K562 (cell line): ENCODE results near the gene UNC5C. TPM values are rescaled to one million over a fixed set of nuclear protein-coding genes. Genes with fewer than 3 reads are reported as not detected.

ENCODE experiments used
- ATAC-seq: fragments of 200-7000 bp; cut with Tn5 transposase; 3 replicates; pipeline ENCODE4 v1.9.1; 2020; ENCODE audit warnings: moderate library complexity
- BruUV-seq: library from RNA; stranded (reverse); fragments of 400-500 nt; replicated peaks from 2 replicates; lab custom pipeline; 2021; lab: Mats Ljungman, UMichigan
- CTCF ChIA-PET: fragments of 300-600 bp; formaldehyde crosslinking; extraction: SDS; loops from one replicate; lab custom pipeline; 2021; ENCODE audit warnings: low intra/inter-chr PET ratio; lab: Yijun Ruan, JAX
- POLR2A ChIA-PET: fragments of 300-600, 350-650 bp; sonication (Branson Sonifier 250); formaldehyde crosslinking; extraction: SDS; loops from one replicate; lab custom pipeline; 2021; ENCODE audit warnings: antibody characterized with exemption, inconsistent platforms; lab: Yijun Ruan, JAX
- DNase-seq, 4 experiments: peaks; one replicate each; pipeline versions ENCODE4 v3.0.0 to v3.0.0-alpha.2; 2011 to 2018; ENCODE audit warnings: low spot score in 3 of 4, mixed read lengths in 3 of 4; ENCODE audit errors: extremely low read depth in 1 of 4
- FAIRE-seq: peaks from 2 replicates; lab custom pipeline; 2011; peaks lifted over from hg19 to GRCh38; lab: Jason Lieb, UNC
- H2AFZ ChIP-seq: 2 replicates; pipeline ENCODE4 v1.6.0; 2011; ENCODE audit warnings: low read depth, low read length, control low read depth, inconsistent platforms
- H3K27ac ChIP-seq: fragments of 200-600 bp; 3 replicates; pipeline ENCODE4 v1.8.0; 2011; ENCODE audit warnings: low read depth, mild to moderate bottlenecking, control low read depth, inconsistent platforms, low read length, moderate library complexity, mixed read lengths; ENCODE audit errors: extremely low read depth
- H3K27me3 ChIP-seq, 2 experiments: fragments of 300-600 bp in 1 of 2; 2 replicates in 1 of 2; 3 replicates in 1 of 2; pipeline versions ENCODE4 v1.6.0 to v1.8.0; 2011; ENCODE audit warnings: inconsistent platforms in 2 of 2, low read length in 2 of 2, mild to moderate bottlenecking in 1 of 2, mixed read lengths in 1 of 2, moderate library complexity in 1 of 2; ENCODE audit not compliant: control insufficient read depth in 2 of 2, insufficient read depth in 2 of 2
- H3K36me3 ChIP-seq: fragments of 300-600 bp; 3 replicates; pipeline ENCODE4 v1.8.0; 2011; ENCODE audit warnings: mild to moderate bottlenecking, low read length, inconsistent platforms; ENCODE audit not compliant: control insufficient read depth, insufficient read depth
- H3K4me1 ChIP-seq, 2 experiments: fragments of 200-600 bp in 1 of 2; replicated peaks in 1 of 2; 2 replicates in 1 of 2; 3 replicates in 1 of 2; pipeline versions ENCODE4 v1.5.1 to v1.8.0; 2011; ENCODE audit warnings: inconsistent platforms in 2 of 2, low read length in 2 of 2, mild to moderate bottlenecking in 1 of 2, mixed read lengths in 1 of 2, moderate library complexity in 1 of 2; ENCODE audit not compliant: control insufficient read depth in 2 of 2, insufficient read depth in 2 of 2
- H3K4me2 ChIP-seq: 2 replicates; pipeline ENCODE4 v1.6.1; 2011; ENCODE audit warnings: low read length, control low read depth, inconsistent platforms, mixed read lengths; ENCODE audit not compliant: insufficient read depth
- H3K4me3 ChIP-seq: fragments of 200-600 bp; sonication (generic), shearing (Covaris generic); 2 replicates; pipeline ENCODE4 v1.5.1; 2016; ENCODE audit warnings: control low read depth, inconsistent platforms
- H3K79me2 ChIP-seq: fragments of 200-600 bp; 3 replicates; pipeline ENCODE4 v1.8.0; 2011; ENCODE audit warnings: low read length, inconsistent platforms; ENCODE audit not compliant: control insufficient read depth, insufficient read depth
- H3K9ac ChIP-seq, 2 experiments: 2 replicates each; pipeline versions ENCODE4 v1.6.0 to v1.6.1; 2011; ENCODE audit warnings: low read depth in 2 of 2, low read length in 2 of 2, control low read depth in 1 of 2, inconsistent platforms in 1 of 2, mild to moderate bottlenecking in 1 of 2, mixed read lengths in 1 of 2; ENCODE audit not compliant: insufficient read depth in 1 of 2
- H3K9me1 ChIP-seq: one replicate; pipeline ENCODE4 v1.6.0; 2011; ENCODE audit warnings: inconsistent platforms, mild to moderate bottlenecking, low read length, moderate library complexity; ENCODE audit not compliant: control insufficient read depth, insufficient read depth
- H3K9me3 ChIP-seq: replicated peaks from 2 replicates; pipeline ENCODE4 v1.5.1; 2011; ENCODE audit warnings: low read depth, low read length, inconsistent platforms; ENCODE audit not compliant: control insufficient read depth, insufficient read depth
- H4K20me1 ChIP-seq: replicated peaks from 2 replicates; pipeline ENCODE4 v1.6.1; 2011; ENCODE audit warnings: low read length, inconsistent platforms, mixed read lengths; ENCODE audit not compliant: control insufficient read depth, insufficient read depth
- CBX5 ChIP-seq: IDR thresholded peaks from 2 replicates; pipeline ENCODE4 v1.6.1; 2014; ENCODE audit warnings: low read depth, borderline replicate concordance
- NR1H2 ChIP-seq: sonication (generic); formaldehyde crosslinking; IDR thresholded peaks from 2 replicates; pipeline ENCODE4 v1.4.0; 2020; ENCODE audit warnings: mild to moderate bottlenecking, missing genetic modification reagents
- RCOR1 ChIP-seq, 2 experiments: IDR thresholded peaks; 2 replicates each; pipeline ENCODE4 v1.6.1; 2012; ENCODE audit warnings: low read depth in 2 of 2, low read length in 2 of 2, borderline replicate concordance in 1 of 2, improper control_type of control experiment in 1 of 2
- SRF ChIP-seq, 2 experiments: fragments of 250-450, 450-650 bp in 1 of 2; sonication (Bioruptor Pico) in 1 of 2; sonication (generic) in 1 of 2; formaldehyde crosslinking; IDR thresholded peaks; 2 replicates each; pipeline versions ENCODE4 v1.5.0 to v1.5.1; 2020 to 2022; ENCODE audit warnings: mild to moderate bottlenecking in 1 of 2, missing genetic modification reagents in 1 of 2
- ZFX ChIP-seq: sonication (generic); formaldehyde crosslinking; IDR thresholded peaks from 2 replicates; pipeline ENCODE4 v1.8.0; 2022; ENCODE audit warnings: mild to moderate bottlenecking, missing genetic modification reagents, moderate library complexity
- ZNF551 ChIP-seq: fragments of 250-450 bp; sonication (Bioruptor Pico); IDR thresholded peaks from 2 replicates; pipeline ENCODE4 v1.5.0; 2021; ENCODE audit warnings: mild to moderate bottlenecking, moderate library complexity
- WGBS: fragments of 100-300 bp; shearing (Covaris generic); methylation state at CpG from one replicate; pipeline ENCODE4 v1.1.6; 2016; ENCODE audit warnings: low coverage, mixed read lengths; ENCODE audit not compliant: insufficient coverage; ENCODE audit errors: missing lambda C conversion rate; 5-methylcytosine and 5-hydroxymethylcytosine counted together
- in situ Hi-C: fragments of 300-500 bp; cut with MboI; formaldehyde crosslinking; loops from 4 replicates; pipeline ENCODE4 v1.15.0; 2018; ENCODE audit warnings: inconsistent platforms, mixed read lengths
- intact Hi-C: fragments of 100-400 bp; cut with micrococcal nuclease; formaldehyde crosslinking; loops from 2 replicates; pipeline ENCODE4 v1.14.2; 2022
- polyA plus RNA-seq, 8 experiments: library from polyadenylated mRNA; depleted of rRNA in 4 of 8; stranded (reverse) in 5 of 8; unstranded in 3 of 8; fragments of >200 nt; fragmentation: Nextera tagmentation in 2 of 8; fragmentation: Illumina TruSeq in 1 of 8; extraction: Ambion mirVana in 2 of 8; extraction: Trizol in 1 of 8; gene quantifications; 2 replicates each; pipeline versions ENCODE4 v1.2.1 to v1.2.3, GENCODE V29; 2011 to 2014; ENCODE audit warnings: inconsistent platforms in 1 of 8, missing spikeins in 1 of 8
- total RNA-seq, 7 experiments: library from RNA; depleted of rRNA in 6 of 7; stranded (reverse); fragments of >200 nt in 6 of 7; fragmentation: Illumina TruSeq in 2 of 7; extraction: Trizol in 2 of 7; gene quantifications; 2 replicates each; pipeline versions ENCODE4 v1.2.1 to v1.2.3, GENCODE V29; 2011 to 2021; ENCODE audit warnings: low replicate concordance in 1 of 7
- TF ChIP-seq, protein P1 (sequence below): fragments of 450-650 bp; IDR thresholded peaks from 2 replicates; pipeline ENCODE4 v1.6.1; 2018; ENCODE audit warnings: mild to moderate bottlenecking, low read depth; ENCODE audit not compliant: partially characterized antibody
- TF ChIP-seq, protein P2 (sequence below): fragments of 450-650 bp; formaldehyde crosslinking; IDR thresholded peaks from 2 replicates; pipeline ENCODE4 v1.4.0; 2020; ENCODE audit warnings: mild to moderate bottlenecking, moderate library complexity
- TF ChIP-seq, protein P3 (sequence below): fragments of 250-450 bp; sonication (Bioruptor Pico); IDR thresholded peaks from 2 replicates; pipeline ENCODE4 v1.4.0; 2020; ENCODE audit warnings: borderline replicate concordance
- TF ChIP-seq, protein P4 (sequence below): IDR thresholded peaks from 2 replicates; pipeline ENCODE4 v1.6.1; 2012; ENCODE audit warnings: low read depth, low read length, improper control_type of control experiment, borderline replicate concordance

UNC5C gene
- total and polyA plus RNA-seq, 9 of the 15 experiments (the other 6 are each of a cell fraction or from before 2014, with no cell fraction given) = under 0.01 to 0.10 (median 0.03) TPM; not detected in 1

DNA sequence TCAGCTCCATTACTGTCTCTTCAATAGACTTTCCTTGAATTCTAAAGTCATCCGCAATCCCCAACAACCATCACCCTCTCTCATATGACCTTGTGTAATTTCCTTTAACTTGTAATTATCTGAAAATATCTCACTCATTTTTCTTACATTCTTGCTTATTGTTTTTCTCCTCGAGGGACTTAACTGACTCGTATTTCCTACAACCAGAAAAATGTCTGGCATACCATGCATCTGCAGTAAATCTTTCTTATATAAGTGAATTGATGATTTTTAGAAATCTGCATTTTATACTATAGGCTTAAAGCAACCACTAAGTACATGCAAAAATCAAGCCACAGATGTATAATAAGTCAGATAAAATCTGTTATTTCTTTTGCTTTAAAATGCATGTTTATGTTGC is 276.7 kb downstream of the UNC5C start:
- Histone ChIP-seq H3K27me3 (no peaks in the 10 kb centered on the region), H3K9me3 (no peaks in the 10 kb centered on the region), H2AFZ (no peak overlapping the region), H3K9me1 (no peaks in the 10 kb centered on the region), H3K4me3 (no peak overlapping the region), H3K27ac (no peak overlapping the region), H3K4me1 (peaks cover 0 to 8% of the 10 kb centered on the region in 2 experiments; a peak in 3 of 5 replicates), H3K36me3 (no peaks in the 10 kb centered on the region), H4K20me1 (no peaks in the 10 kb centered on the region), H3K9ac (no peak overlapping the region), H3K79me2 (no peaks in the 10 kb centered on the region), H3K4me2 (no peak overlapping the region)
- BruUV-seq = no TSS peak
- FAIRE-seq (no peak), ATAC-seq (no peak), DNase-seq (no peak)
- CTCF ChIA-PET = no interaction called here
- intact Hi-C loops = no loop called here
- 58% methylated on average over 3 of the region's 3 CpGs for WGBS
- in situ Hi-C loops = no loop called here
- TF ChIP-seq ZNF551 (no peak), SRF (CRISPR knock-in tag; IDR thresholded peaks at IDR 0.05) (no peak), NR1H2 (no peak), RCOR1 (IDR thresholded peaks at IDR 0.05; ENCODE audit: borderline replicate concordance in 1 of 2, low read depth in 2 of 2, low read length in 2 of 2) (no peak), CBX5 (no peak), ZFX (CRISPR knock-in tag) (no peak)
- TF ChIP-seq, protein P1, sequence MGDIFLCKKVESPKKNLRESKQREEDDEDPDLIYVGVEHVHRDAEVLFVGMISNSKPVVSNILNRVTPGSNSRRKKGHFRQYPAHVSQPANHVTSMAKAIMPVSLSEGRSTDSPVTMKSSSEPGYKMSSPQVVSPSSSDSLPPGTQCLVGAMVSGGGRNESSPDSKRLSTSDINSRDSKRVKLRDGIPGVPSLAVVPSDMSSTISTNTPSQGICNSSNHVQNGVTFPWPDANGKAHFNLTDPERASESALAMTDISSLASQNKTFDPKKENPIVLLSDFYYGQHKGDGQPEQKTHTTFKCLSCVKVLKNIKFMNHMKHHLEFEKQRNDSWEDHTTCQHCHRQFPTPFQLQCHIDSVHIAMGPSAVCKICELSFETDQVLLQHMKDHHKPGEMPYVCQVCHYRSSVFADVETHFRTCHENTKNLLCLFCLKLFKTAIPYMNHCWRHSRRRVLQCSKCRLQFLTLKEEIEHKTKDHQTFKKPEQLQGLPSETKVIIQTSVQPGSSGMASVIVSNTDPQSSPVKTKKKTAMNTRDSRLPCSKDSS = no peak
- TF ChIP-seq, protein P2, sequence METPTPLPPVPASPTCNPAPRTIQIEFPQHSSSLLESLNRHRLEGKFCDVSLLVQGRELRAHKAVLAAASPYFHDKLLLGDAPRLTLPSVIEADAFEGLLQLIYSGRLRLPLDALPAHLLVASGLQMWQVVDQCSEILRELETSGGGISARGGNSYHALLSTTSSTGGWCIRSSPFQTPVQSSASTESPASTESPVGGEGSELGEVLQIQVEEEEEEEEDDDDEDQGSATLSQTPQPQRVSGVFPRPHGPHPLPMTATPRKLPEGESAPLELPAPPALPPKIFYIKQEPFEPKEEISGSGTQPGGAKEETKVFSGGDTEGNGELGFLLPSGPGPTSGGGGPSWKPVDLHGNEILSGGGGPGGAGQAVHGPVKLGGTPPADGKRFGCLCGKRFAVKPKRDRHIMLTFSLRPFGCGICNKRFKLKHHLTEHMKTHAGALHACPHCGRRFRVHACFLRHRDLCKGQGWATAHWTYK = no peak
- TF ChIP-seq, protein P3, sequence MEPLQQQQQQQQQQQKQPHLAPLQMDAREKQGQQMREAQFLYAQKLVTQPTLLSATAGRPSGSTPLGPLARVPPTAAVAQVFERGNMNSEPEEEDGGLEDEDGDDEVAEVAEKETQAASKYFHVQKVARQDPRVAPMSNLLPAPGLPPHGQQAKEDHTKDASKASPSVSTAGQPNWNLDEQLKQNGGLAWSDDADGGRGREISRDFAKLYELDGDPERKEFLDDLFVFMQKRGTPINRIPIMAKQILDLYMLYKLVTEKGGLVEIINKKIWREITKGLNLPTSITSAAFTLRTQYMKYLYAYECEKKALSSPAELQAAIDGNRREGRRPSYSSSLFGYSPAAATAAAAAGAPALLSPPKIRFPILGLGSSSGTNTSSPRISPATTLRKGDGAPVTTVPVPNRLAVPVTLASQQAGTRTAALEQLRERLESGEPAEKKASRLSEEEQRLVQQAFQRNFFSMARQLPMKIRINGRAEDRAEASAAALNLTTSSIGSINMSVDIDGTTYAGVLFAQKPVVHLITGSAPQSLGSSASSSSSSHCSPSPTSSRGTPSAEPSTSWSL (CRISPR knock-in tag) = no peak
- TF ChIP-seq, protein P4, sequence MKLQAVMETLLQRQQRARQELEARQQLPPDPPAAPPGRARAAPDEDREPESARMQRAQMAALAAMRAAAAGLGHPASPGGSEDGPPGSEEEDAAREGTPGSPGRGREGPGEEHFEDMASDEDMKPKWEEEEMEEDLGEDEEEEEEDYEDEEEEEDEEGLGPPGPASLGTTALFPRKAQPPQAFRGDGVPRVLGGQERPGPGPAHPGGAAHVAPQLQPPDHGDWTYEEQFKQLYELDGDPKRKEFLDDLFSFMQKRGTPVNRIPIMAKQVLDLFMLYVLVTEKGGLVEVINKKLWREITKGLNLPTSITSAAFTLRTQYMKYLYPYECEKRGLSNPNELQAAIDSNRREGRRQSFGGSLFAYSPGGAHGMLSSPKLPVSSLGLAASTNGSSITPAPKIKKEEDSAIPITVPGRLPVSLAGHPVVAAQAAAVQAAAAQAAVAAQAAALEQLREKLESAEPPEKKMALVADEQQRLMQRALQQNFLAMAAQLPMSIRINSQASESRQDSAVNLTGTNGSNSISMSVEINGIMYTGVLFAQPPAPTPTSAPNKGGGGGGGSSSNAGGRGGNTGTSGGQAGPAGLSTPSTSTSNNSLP = no peak
- POLR2A ChIA-PET = no interaction called here
